GM18907 (cell line): ENCODE results near the gene RAB22A.
"Not testable (repeated sequence)": the region's sequence is repeated elsewhere in the genome, so short reads cannot be mapped to it uniquely, and the experiment has no call there.

Experiments
- ATAC-seq: cut with Tn5 transposase; IDR thresholded peaks from one replicate; pipeline ENCODE4 v1.9.1; 2021; ENCODE audit warnings: mild to moderate bottlenecking, moderate library complexity; ENCODE audit not compliant: unreplicated experiment

RAB22A gene

GRCh38 chr20:58340853-58341252 is 31.3 kb downstream of the RAB22A start:
- no peak for ATAC-seq

GRCh38 chr20:58342104-58342945 is 32.8 kb downstream of the RAB22A start:
- no peak for ATAC-seq

- no peak for ATAC-seq
Measured at GRCh38 chr20:58344741-58345140, 35.2 kb downstream of the RAB22A start.

- ATAC-seq = no peak
Measured at GRCh38 chr20:58349570-58349969, 40.1 kb downstream of the RAB22A start.

GRCh38 chr20:58352468-58352867 is 43.0 kb downstream of the RAB22A start:
- no peak for ATAC-seq

- ATAC-seq = no peak
Measured at GRCh38 chr20:58359441-58359840, 49.9 kb downstream of the RAB22A start.

- no peak for ATAC-seq
Measured at GRCh38 chr20:58360936-58361335, 51.4 kb downstream of the RAB22A start.

GRCh38 chr20:58361481-58362205 is 52.1 kb downstream of the RAB22A start:
- ATAC-seq = no peak

- no peak for ATAC-seq
Measured at GRCh38 chr20:58362206-58362516, 52.6 kb downstream of the RAB22A start.

- ATAC-seq = no peak
Measured at GRCh38 chr20:58362970-58363369, 53.5 kb downstream of the RAB22A start.

GRCh38 chr20:58366866-58367265 is 57.4 kb downstream of the RAB22A start:
- ATAC-seq = no peak

- no peak for ATAC-seq
Measured at GRCh38 chr20:58372806-58373205, 63.3 kb downstream of the RAB22A start.

GRCh38 chr20:58373296-58373695 is 63.8 kb downstream of the RAB22A start:
- ATAC-seq = not testable (repeated sequence)

GRCh38 chr20:58374027-58374850 is 64.7 kb downstream of the RAB22A start:
- no peak for ATAC-seq

- ATAC-seq = no peak
Measured at GRCh38 chr20:58374906-58375758, 65.6 kb downstream of the RAB22A start.

GRCh38 chr20:58375759-58376352 is 66.3 kb downstream of the RAB22A start:
- no peak for ATAC-seq

- ATAC-seq = no peak
Measured at GRCh38 chr20:58377017-58377416, 67.5 kb downstream of the RAB22A start.

- no peak for ATAC-seq
Measured at GRCh38 chr20:58377766-58378401, 68.4 kb downstream of the RAB22A start.

GRCh38 chr20:58378704-58379103 is 69.2 kb downstream of the RAB22A start:
- no peak for ATAC-seq

GRCh38 chr20:58381627-58382026 is 72.1 kb downstream of the RAB22A start:
- ATAC-seq = no peak
